Upper lobe of right lung (tissue), 1 donor: Measurements from ENCODE around the gene TAF15. TPM values are rescaled to one million over a fixed set of nuclear protein-coding genes. Genes with fewer than 3 reads are reported as not detected.

Experiments
- ATAC-seq: fragments of 200-7000 bp; cut with Tn5 transposase; one replicate; pipeline ENCODE4 v1.9.1; 2020; ENCODE audit warnings: mild to moderate bottlenecking, moderate library complexity
- DNase-seq: peaks from one replicate; pipeline ENCODE4 v3.0.0-alpha.2; 2020
- H3K27ac ChIP-seq: fragments of 200-600 bp; one replicate; pipeline ENCODE4 v1.8.0; 2022
- H3K27me3 ChIP-seq: fragments of 200-600 bp; one replicate; pipeline ENCODE4 v1.8.0; 2022; ENCODE audit warnings: mild to moderate bottlenecking
- H3K36me3 ChIP-seq: fragments of 200-600 bp; one replicate; pipeline ENCODE4 v1.8.0; 2022
- H3K4me1 ChIP-seq: fragments of 200-600 bp; one replicate; pipeline ENCODE4 v1.8.0; 2022
- H3K4me3 ChIP-seq: fragments of 200-600 bp; one replicate; pipeline ENCODE4 v1.8.0; 2022; ENCODE audit warnings: mild to moderate bottlenecking
- H3K9me3 ChIP-seq: fragments of 200-600 bp; one replicate; pipeline ENCODE4 v1.8.0; 2022
- CTCF ChIP-seq: fragments of 200-600 bp; IDR thresholded peaks from one replicate; pipeline ENCODE4 v1.8.0; 2022; ENCODE audit warnings: antibody characterized with exemption
- intact Hi-C: fragments of 100-400 bp; cut with DNase I; formaldehyde crosslinking; loops from one replicate; pipeline ENCODE4 v1.11.0; 2022
- total RNA-seq: library from RNA; stranded (reverse); fragmentation: NEBNext Ultra II Directional; extraction: Animal tissue kit (Norgen Biotek cat#: 25700); gene quantifications from one replicate; pipeline ENCODE4 v1.2.1, GENCODE V29; 2021
- donor health status: DM: no; HTN: yes; CAD: no; lungs with severe emphysema.

Gene TAF15
- total RNA-seq, 1 donor from 2014 or later, result 142 TPM

GRCh38 chr17:35788477-35789368 lies 20.6 kb upstream of the TAF15 start:
- Histone ChIP-seq H3K9me3 (no peaks in the 10 kb centered on the region), H3K4me1 (peaks cover 29% of the 10 kb centered on the region), H3K4me3 (no peak overlapping the region), H3K27me3 (no peaks in the 10 kb centered on the region), H3K27ac (peak overlapping the region; percentile 38), H3K36me3 (no peaks in the 10 kb centered on the region)
- TF ChIP-seq CTCF, result no peak
- DNase-seq, result no peak
- peak; percentile 24 for ATAC-seq
- intact Hi-C loops, result no loop called here

GRCh38 chr17:35790841-35791240 lies 18.4 kb upstream of the TAF15 start:
- H3K36me3 ChIP-seq, result no peaks in the 10 kb centered on the region
- no peak overlapping the region for H3K27ac ChIP-seq
- H3K27me3 ChIP-seq, result peaks cover 6% of the 10 kb centered on the region
- intact Hi-C loops, result no loop called here
- H3K9me3 ChIP-seq, result no peaks in the 10 kb centered on the region
- H3K4me3 ChIP-seq, result no peak overlapping the region
- TF ChIP-seq CTCF, result no peak
- no peak for DNase-seq
- peaks cover 28% of the 10 kb centered on the region for H3K4me1 ChIP-seq
- no peak for ATAC-seq

GRCh38 chr17:35791681-35792350 lies 17.5 kb upstream of the TAF15 start:
- no peak for TF ChIP-seq CTCF

GRCh38 chr17:35793257-35793656 lies 16.0 kb upstream of the TAF15 start:
- no peak for ATAC-seq
- no peaks in the 10 kb centered on the region for H3K36me3 ChIP-seq
- no peak for TF ChIP-seq CTCF
- DNase-seq, result no peak
- H3K9me3 ChIP-seq, result no peaks in the 10 kb centered on the region
- peaks cover 11% of the 10 kb centered on the region for H3K27me3 ChIP-seq
- H3K27ac ChIP-seq, result no peak overlapping the region
- H3K4me1 ChIP-seq, result peaks cover 19% of the 10 kb centered on the region
- peak overlapping the region; percentile 64 for H3K4me3 ChIP-seq
- intact Hi-C loops, result no loop called here

More at GRCh38 chr17:35791681-35792350, 17.5 kb upstream of the TAF15 start:
- Histone ChIP-seq H3K27me3 (peaks cover 6% of the 10 kb centered on the region), H3K4me1 (peaks cover 29% of the 10 kb centered on the region), H3K9me3 (no peaks in the 10 kb centered on the region), H3K36me3 (no peaks in the 10 kb centered on the region), H3K27ac (no peak overlapping the region), H3K4me3 (no peak overlapping the region)
- ATAC-seq (no peak), DNase-seq (no peak)
- intact Hi-C loops, result no loop called here

GRCh38 chr17:35795007-35795870 lies 14.0 kb upstream of the TAF15 start, which contains the start of gene MMP28:
TSS of gene MMP28 (minus strand) at chr17:35795641. CDS start at chr17:35795377, 264 bp downstream.
- H3K4me1 ChIP-seq, result peaks cover 23% of the 10 kb centered on the region
- H3K27me3 ChIP-seq, result peaks cover 11% of the 10 kb centered on the region
- ATAC-seq, result peak; percentile 88
- no peaks in the 10 kb centered on the region for H3K36me3 ChIP-seq
- DNase-seq, result peak; percentile 88
- TF ChIP-seq CTCF, result no peak
- H3K4me3 ChIP-seq, result peak within 1 kb of the TSS; percentile 64
- intact Hi-C loops, result no loop called here
- H3K27ac ChIP-seq, result peak within 1 kb of the TSS; percentile 74
- no peaks in the 10 kb centered on the region for H3K9me3 ChIP-seq
